Measurements from ENCODE around the gene DDX21. TPM values are rescaled to one million over a fixed set of nuclear protein-coding genes. Genes with fewer than 3 reads are reported as not detected.
"Not testable (repeated sequence)": the region's sequence is repeated elsewhere in the genome, so short reads cannot be mapped to it uniquely, and the experiment has no call there.

The DDX21 gene
- polyA plus RNA-seq, 1 donor, result 50.6 TPM

DNA sequence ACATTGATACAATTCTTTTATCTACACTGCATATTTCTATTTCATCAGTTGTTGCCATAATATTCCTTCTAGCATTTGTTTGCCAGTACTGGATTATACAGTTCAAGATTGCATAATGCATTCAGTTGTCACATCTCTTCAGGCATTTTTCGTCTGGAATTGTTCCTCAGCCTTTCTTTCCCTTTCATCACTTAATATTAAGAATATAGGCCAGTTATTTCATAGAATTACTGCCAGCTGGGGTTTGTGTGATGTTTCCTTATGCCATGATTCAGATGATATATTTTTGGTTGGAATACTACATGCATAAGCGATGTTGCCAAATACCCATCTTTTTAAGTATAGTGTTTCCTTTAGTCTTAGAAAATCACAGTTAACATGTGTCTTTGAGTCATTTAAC lies 53.4 kb downstream of the DDX21 start:
- Histone ChIP-seq H3K27me3 (ENCODE audit: control insufficient read depth, insufficient read depth, low read length) (no peaks in the 10 kb centered on the region), H3K9me3 (ENCODE audit: control insufficient read depth, low read depth, low read length) (no peaks in the 10 kb centered on the region), H3K27ac (ENCODE audit: low read length) (no peak overlapping the region), H3K4me3 (ENCODE audit: low read length) (no peak overlapping the region), H3K4me1 (ENCODE audit: control insufficient read depth, insufficient read depth, low read length) (no peaks in the 10 kb centered on the region), H3K36me3 (ENCODE audit: control insufficient read depth, insufficient read depth, low read length) (peaks cover 44% of the 10 kb centered on the region)
- no peak for DNase-seq
- WGBS (ENCODE audit: insufficient coverage, low lambda C conversion rate), result 100% methylated on average over 1 of the region's 2 CpGs

DNA sequence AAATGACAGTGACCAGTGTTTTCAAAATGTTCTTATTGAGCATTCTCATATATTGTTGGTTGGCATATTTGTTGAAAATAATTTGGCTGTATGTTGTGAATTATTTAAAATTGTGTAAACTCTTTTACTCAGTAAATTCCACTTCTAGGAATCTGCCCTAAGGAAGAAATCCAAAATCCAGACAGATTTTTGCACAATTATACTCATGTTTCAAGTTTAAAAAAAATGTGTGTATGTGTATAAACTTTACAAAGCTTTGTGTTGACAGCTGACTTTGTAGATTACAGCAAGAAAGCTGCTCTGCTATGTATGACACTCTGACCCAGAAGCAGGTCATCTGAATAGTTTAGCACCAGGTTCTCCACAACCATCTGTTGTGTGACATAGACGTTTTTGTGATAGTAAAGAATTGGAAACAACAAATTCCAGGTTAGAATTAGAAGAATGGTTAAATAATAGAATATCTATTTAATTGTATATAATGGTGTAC lies 54.2 kb downstream of the DDX21 start:
- Histone ChIP-seq H3K36me3 (ENCODE audit: control insufficient read depth, insufficient read depth, low read length) (peaks cover 44% of the 10 kb centered on the region), H3K4me1 (ENCODE audit: control insufficient read depth, insufficient read depth, low read length) (no peaks in the 10 kb centered on the region), H3K27ac (ENCODE audit: low read length) (no peak overlapping the region), H3K9me3 (ENCODE audit: control insufficient read depth, low read depth, low read length) (no peaks in the 10 kb centered on the region), H3K27me3 (ENCODE audit: control insufficient read depth, insufficient read depth, low read length) (no peaks in the 10 kb centered on the region), H3K4me3 (ENCODE audit: low read length) (no peak overlapping the region)
- 86% methylated on average over 1 of the region's 1 CpG for WGBS (ENCODE audit: insufficient coverage, low lambda C conversion rate)
- no peak for DNase-seq

DNA sequence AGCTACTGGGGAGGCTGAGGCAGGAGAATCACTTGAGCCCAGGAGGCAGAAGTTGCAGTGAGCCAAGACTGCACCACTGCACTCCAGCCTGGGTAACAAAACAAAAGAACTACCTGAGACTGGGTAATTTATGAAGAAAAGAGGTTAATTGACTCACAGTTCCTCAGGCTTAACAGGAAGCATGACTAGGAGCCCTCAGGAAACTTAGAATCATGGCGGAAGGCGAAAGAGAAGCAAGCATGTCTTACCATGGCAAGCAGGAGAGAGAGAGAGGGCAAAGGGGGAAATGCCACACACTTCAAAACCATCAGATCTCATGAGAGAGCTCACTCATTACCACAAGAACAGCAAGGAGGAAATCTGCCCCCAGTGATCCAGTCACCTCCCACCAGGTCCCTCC lies 56.8 kb downstream of the DDX21 start:
- H3K4me3 ChIP-seq (ENCODE audit: low read length); H3K27me3 ChIP-seq (ENCODE audit: control insufficient read depth, insufficient read depth, low read length); DNase-seq; H3K4me1 ChIP-seq (ENCODE audit: control insufficient read depth, insufficient read depth, low read length); H3K27ac ChIP-seq (ENCODE audit: low read length); H3K9me3 ChIP-seq (ENCODE audit: control insufficient read depth, low read depth, low read length): not testable (repeated sequence)
- peaks cover 36% of the 10 kb centered on the region for H3K36me3 ChIP-seq (ENCODE audit: control insufficient read depth, insufficient read depth, low read length)
- WGBS (ENCODE audit: insufficient coverage, low lambda C conversion rate), result no CpG with 5 or more reads among the region's 2 CpGs

DNA sequence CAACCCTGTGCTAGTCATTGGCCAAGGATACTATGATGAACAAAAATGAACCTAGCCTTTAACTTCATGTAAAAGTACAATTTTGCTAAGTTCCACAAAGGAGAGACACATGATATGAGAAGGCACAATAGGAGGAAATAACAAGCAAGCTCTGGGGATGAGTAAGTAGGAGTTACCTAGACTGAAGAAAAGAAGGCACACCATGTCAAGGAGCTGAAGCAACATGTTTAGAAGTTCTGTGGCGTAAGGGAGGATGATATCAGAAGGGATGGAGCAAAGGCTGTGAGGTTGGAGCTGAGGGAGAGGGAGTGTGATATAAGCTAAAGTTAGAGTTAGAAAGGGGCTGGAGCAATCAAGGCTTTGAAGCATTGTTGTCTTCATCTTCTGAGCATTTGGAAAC lies 58.2 kb downstream of the DDX21 start:
- Histone ChIP-seq H3K27me3 (ENCODE audit: control insufficient read depth, insufficient read depth, low read length) (no peaks in the 10 kb centered on the region), H3K4me3 (ENCODE audit: low read length) (no peak overlapping the region), H3K4me1 (ENCODE audit: control insufficient read depth, insufficient read depth, low read length) (no peaks in the 10 kb centered on the region), H3K9me3 (ENCODE audit: control insufficient read depth, low read depth, low read length) (no peaks in the 10 kb centered on the region), H3K36me3 (ENCODE audit: control insufficient read depth, insufficient read depth, low read length) (peaks cover 34% of the 10 kb centered on the region), H3K27ac (ENCODE audit: low read length) (no peak overlapping the region)
- no peak for DNase-seq
- WGBS (ENCODE audit: insufficient coverage, low lambda C conversion rate), result 100% methylated on average over 1 of the region's 1 CpG

DNA sequence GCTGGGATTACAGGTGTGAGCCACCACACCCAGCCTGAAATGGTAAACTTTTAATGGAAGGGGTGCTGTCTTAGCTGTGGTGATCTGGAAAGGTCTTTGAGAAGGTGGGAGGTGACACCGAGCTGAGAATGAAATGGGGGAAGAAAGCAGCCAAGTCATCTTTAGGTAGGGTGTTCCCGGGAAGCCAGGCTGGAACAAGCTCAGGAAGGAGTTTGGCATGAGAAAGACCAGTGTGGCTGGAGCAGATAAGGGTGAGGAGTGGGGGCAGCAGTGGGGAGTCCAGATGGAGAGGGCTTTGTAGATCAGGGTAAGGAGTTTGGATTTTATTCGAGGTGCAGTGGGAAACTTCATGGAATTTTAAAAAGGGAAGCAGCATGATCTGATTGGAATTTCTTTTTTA lies 62.6 kb downstream of the DDX21 start:
- H3K36me3 ChIP-seq (ENCODE audit: control insufficient read depth, insufficient read depth, low read length), result peaks cover 16% of the 10 kb centered on the region
- H3K9me3 ChIP-seq (ENCODE audit: control insufficient read depth, low read depth, low read length), result no peaks in the 10 kb centered on the region
- 83% methylated on average over 2 of the region's 3 CpGs for WGBS (ENCODE audit: insufficient coverage, low lambda C conversion rate)
- no peaks in the 10 kb centered on the region for H3K27me3 ChIP-seq (ENCODE audit: control insufficient read depth, insufficient read depth, low read length)
- H3K27ac ChIP-seq (ENCODE audit: low read length), result no peak overlapping the region
- H3K4me1 ChIP-seq (ENCODE audit: control insufficient read depth, insufficient read depth, low read length), result no peaks in the 10 kb centered on the region
- H3K4me3 ChIP-seq (ENCODE audit: low read length), result no peak overlapping the region
- DNase-seq, result no peak

DNA sequence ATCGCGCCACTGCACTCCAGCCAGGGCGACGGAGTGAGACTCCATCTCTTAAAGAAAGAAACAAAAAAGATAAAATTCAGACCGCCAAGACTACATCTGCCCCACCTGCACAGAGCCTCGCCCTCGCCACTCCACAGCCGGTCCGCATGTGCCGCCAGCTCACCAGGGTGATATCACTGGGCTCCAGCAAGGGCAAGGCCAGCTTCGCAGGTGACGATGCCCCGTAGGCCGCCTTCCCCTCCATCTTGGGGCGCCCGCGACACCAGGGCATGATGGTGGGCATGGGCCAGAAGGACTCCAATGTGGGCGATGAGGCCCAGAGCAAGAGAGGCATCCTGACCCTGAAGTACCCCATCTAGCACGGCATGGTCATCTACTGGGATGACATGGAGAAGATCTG lies 66.6 kb downstream of the DDX21 start:
- H3K4me1 ChIP-seq (ENCODE audit: control insufficient read depth, insufficient read depth, low read length), result no peaks in the 10 kb centered on the region
- H3K27me3 ChIP-seq (ENCODE audit: control insufficient read depth, insufficient read depth, low read length), result no peaks in the 10 kb centered on the region
- H3K36me3 ChIP-seq (ENCODE audit: control insufficient read depth, insufficient read depth, low read length), result no peaks in the 10 kb centered on the region
- DNase-seq, result no peak
- H3K27ac ChIP-seq (ENCODE audit: low read length), result no peak overlapping the region
- no CpG with 5 or more reads among the region's 19 CpGs for WGBS (ENCODE audit: insufficient coverage, low lambda C conversion rate)
- no peak overlapping the region for H3K4me3 ChIP-seq (ENCODE audit: low read length)
- no peaks in the 10 kb centered on the region for H3K9me3 ChIP-seq (ENCODE audit: control insufficient read depth, low read depth, low read length)

DNA sequence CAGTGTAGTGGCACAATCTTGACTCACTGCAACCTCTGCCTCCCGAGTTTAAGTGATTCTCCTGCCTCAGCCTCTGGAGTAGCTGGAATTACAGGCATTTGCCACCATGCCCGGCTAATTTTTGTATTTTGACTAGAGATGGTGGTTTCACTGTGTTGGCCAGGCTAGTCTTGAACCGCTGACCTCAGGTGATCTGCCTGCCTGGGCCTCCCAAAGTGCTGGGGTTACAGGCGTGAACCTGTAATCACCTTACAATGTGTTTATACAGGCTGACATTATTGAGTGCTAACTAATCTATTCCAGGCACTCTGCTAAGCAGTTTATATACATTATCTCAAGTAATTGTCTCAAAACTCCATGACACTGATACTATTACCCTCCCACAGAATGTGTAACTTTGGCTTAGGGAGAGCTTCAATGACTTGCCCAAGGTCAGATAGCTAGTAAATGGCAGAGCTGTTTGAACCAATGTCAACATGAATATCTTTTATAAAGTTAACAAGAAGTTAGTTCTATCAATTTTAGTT lies 69.5 kb downstream of the DDX21 start:
- DNase-seq, result no peak
- WGBS (ENCODE audit: insufficient coverage, low lambda C conversion rate), result 60% methylated on average over 1 of the region's 4 CpGs
- no peak overlapping the region for H3K4me3 ChIP-seq (ENCODE audit: low read length)

DNA sequence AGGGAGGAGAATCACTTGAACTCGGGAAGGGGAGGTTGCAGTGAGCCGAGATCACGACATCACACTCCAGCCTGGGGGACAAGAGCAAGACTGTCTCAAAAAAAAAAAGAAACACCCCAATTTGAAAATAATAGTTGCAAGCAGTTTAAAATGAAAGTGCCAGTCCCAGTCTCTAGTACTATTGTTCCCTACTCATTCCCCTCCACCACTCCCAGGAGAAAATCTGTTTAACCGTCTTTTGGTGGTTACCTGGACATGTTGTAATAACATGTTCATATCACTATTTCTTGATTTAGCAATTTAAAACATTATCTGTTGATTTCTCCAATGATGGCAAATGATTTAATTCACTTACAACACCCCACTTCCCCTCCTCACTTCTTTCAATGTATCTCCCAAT lies 77.3 kb downstream of the DDX21 start:
- Histone ChIP-seq H3K9me3 (ENCODE audit: control insufficient read depth, low read depth, low read length) (no peaks in the 10 kb centered on the region), H3K36me3 (ENCODE audit: control insufficient read depth, insufficient read depth, low read length) (no peaks in the 10 kb centered on the region), H3K4me1 (ENCODE audit: control insufficient read depth, insufficient read depth, low read length) (no peaks in the 10 kb centered on the region), H3K27me3 (ENCODE audit: control insufficient read depth, insufficient read depth, low read length) (no peaks in the 10 kb centered on the region), H3K4me3 (ENCODE audit: low read length) (no peak overlapping the region), H3K27ac (ENCODE audit: low read length) (no peak overlapping the region)
- no peak for DNase-seq
- 86% methylated on average over 4 of the region's 4 CpGs for WGBS (ENCODE audit: insufficient coverage, low lambda C conversion rate)

More for the DNA sequence above, 69.5 kb downstream of the DDX21 start:
- Histone ChIP-seq H3K9me3 (ENCODE audit: control insufficient read depth, low read depth, low read length) (no peaks in the 10 kb centered on the region), H3K36me3 (ENCODE audit: control insufficient read depth, insufficient read depth, low read length) (no peaks in the 10 kb centered on the region), H3K27ac (ENCODE audit: low read length) (no peak overlapping the region), H3K4me1 (ENCODE audit: control insufficient read depth, insufficient read depth, low read length) (no peaks in the 10 kb centered on the region), H3K27me3 (ENCODE audit: control insufficient read depth, insufficient read depth, low read length) (no peaks in the 10 kb centered on the region)

Other genes with a start within 250 kb of the DDX21 start
- 86.8 TPM for gene CCAR1, start 234.9 kb upstream of the DDX21 start, polyA plus RNA-seq
- 5.8 TPM for gene STOX1, start 128.6 kb upstream of the DDX21 start, polyA plus RNA-seq
- gene DDX50, start 54.9 kb upstream of the DDX21 start, polyA plus RNA-seq, result 37.0 TPM
- 21.8 TPM for gene KIFBP, start 32.6 kb downstream of the DDX21 start, polyA plus RNA-seq
- gene SRGN, start 131.9 kb downstream of the DDX21 start, polyA plus RNA-seq, result 34.5 TPM
- 57.7 TPM for gene VPS26A, start 168.0 kb downstream of the DDX21 start, polyA plus RNA-seq
- gene SUPV3L1, start 224.1 kb downstream of the DDX21 start, polyA plus RNA-seq, result 35.5 TPM

Measured in large intestine (tissue), 3 donors.